WTC11 (cell line): ENCODE results near the gene DCHS2. TPM values are rescaled to one million over a fixed set of nuclear protein-coding genes. Genes with fewer than 3 reads are reported as not detected.

Experiments
- GABPB1 ChIP-seq: sonication (generic); formaldehyde crosslinking; IDR thresholded peaks from 2 replicates; pipeline ENCODE4 v1.8.1; 2023; ENCODE audit warnings: mild to moderate bottlenecking, missing genetic modification reagents
- GRHL2 ChIP-seq: fragments of 250-450 bp; sonication (Bioruptor Pico); IDR thresholded peaks from 2 replicates; pipeline ENCODE4 v1.8.0; 2022; ENCODE audit warnings: mild to moderate bottlenecking, moderate library complexity; ENCODE audit not compliant: insufficient replicate concordance, severe bottlenecking
- GTF2I ChIP-seq: fragments of 250-450 bp; sonication (Bioruptor Pico); conservative IDR thresholded peaks from 2 replicates; pipeline ENCODE4 v1.4.0; 2021; ENCODE audit warnings: mild to moderate bottlenecking
- IRF2 ChIP-seq: sonication (generic); formaldehyde crosslinking; IDR thresholded peaks from 2 replicates; pipeline ENCODE4 v1.8.0; 2022; ENCODE audit warnings: low read depth, missing genetic modification reagents, borderline replicate concordance
- MXD4 ChIP-seq: fragments of 250-450 bp; sonication (Bioruptor Pico); IDR thresholded peaks from 2 replicates; pipeline ENCODE4 v1.8.0; 2021; ENCODE audit warnings: mild to moderate bottlenecking, moderate library complexity, borderline replicate concordance
- NFE2L1 ChIP-seq: sonication (generic); formaldehyde crosslinking; IDR thresholded peaks from 2 replicates; pipeline ENCODE4 v1.8.1; 2023; ENCODE audit warnings: missing genetic modification reagents
- NFYB ChIP-seq: sonication (generic); formaldehyde crosslinking; conservative IDR thresholded peaks from 2 replicates; pipeline ENCODE4 v1.8.0; 2022; ENCODE audit warnings: low read depth, missing genetic modification reagents
- NR2C2 ChIP-seq: sonication (generic); formaldehyde crosslinking; IDR thresholded peaks from 2 replicates; pipeline ENCODE4 v1.8.0; 2022; ENCODE audit warnings: mild to moderate bottlenecking, missing genetic modification reagents
- PRRX2 ChIP-seq: fragments of 250-450 bp; sonication (Bioruptor Pico); IDR thresholded peaks from 2 replicates; pipeline ENCODE4 v1.8.0; 2021; ENCODE audit warnings: mild to moderate bottlenecking
- RORB ChIP-seq: fragments of 250-450 bp; sonication (Bioruptor Pico); IDR thresholded peaks from 2 replicates; pipeline ENCODE4 v1.9.0; 2021; ENCODE audit warnings: mild to moderate bottlenecking
- SP1 ChIP-seq: sonication (generic); formaldehyde crosslinking; conservative IDR thresholded peaks from 2 replicates; pipeline ENCODE4 v1.8.1; 2022; ENCODE audit warnings: missing genetic modification reagents
- TEAD1 ChIP-seq: sonication (generic); formaldehyde crosslinking; IDR thresholded peaks from 2 replicates; pipeline ENCODE4 v1.8.0; 2022; ENCODE audit warnings: mild to moderate bottlenecking, missing genetic modification reagents
- ZBTB21 ChIP-seq: sonication (generic); formaldehyde crosslinking; IDR thresholded peaks from 2 replicates; pipeline ENCODE4 v1.8.1; 2023; ENCODE audit warnings: mild to moderate bottlenecking, missing genetic modification reagents, borderline replicate concordance
- ZNF138 ChIP-seq: sonication (generic); formaldehyde crosslinking; conservative IDR thresholded peaks from 2 replicates; pipeline ENCODE4 v1.8.1; 2022; ENCODE audit warnings: mild to moderate bottlenecking, moderate library complexity, missing genetic modification reagents
- ZNF219 ChIP-seq: sonication (generic); formaldehyde crosslinking; IDR thresholded peaks from 2 replicates; pipeline ENCODE4 v1.8.0; 2023; ENCODE audit warnings: missing genetic modification reagents, mild to moderate bottlenecking, borderline replicate concordance
- ZNF263 ChIP-seq: sonication (generic); formaldehyde crosslinking; IDR thresholded peaks from 2 replicates; pipeline ENCODE4 v1.8.1; 2022; ENCODE audit warnings: low read depth, mild to moderate bottlenecking, moderate library complexity, missing genetic modification reagents
- ZNF317 ChIP-seq: sonication (generic); formaldehyde crosslinking; IDR thresholded peaks from 2 replicates; pipeline ENCODE4 v1.8.1; 2023; ENCODE audit warnings: low read depth, mild to moderate bottlenecking, moderate library complexity, missing genetic modification reagents, borderline replicate concordance
- ZNF396 ChIP-seq: fragments of 250-450 bp; sonication (Bioruptor Pico); IDR thresholded peaks from 2 replicates; pipeline ENCODE4 v1.8.0; 2021; ENCODE audit warnings: mild to moderate bottlenecking, moderate library complexity, borderline replicate concordance
- ZNF416 ChIP-seq: fragments of 250-450 bp; sonication (Bioruptor Pico); IDR thresholded peaks from 2 replicates; pipeline ENCODE4 v1.9.0; 2021; ENCODE audit warnings: mild to moderate bottlenecking, inconsistent platforms
- ZNF423 ChIP-seq: fragments of 250-450 bp; sonication (Bioruptor Pico); IDR thresholded peaks from 2 replicates; pipeline ENCODE4 v2.1.2; 2022; ENCODE audit warnings: mild to moderate bottlenecking, moderate library complexity
- ZNF671 ChIP-seq: fragments of 250-450 bp; sonication (Bioruptor Pico); IDR thresholded peaks from 2 replicates; pipeline ENCODE4 v1.8.0; 2021; ENCODE audit warnings: mild to moderate bottlenecking
- total RNA-seq: library from RNA; stranded (reverse); gene quantifications from 3 replicates; pipeline ENCODE4 v1.2.3, GENCODE V29; 2021
- TF ChIP-seq, protein P1 (sequence below): sonication (generic); formaldehyde crosslinking; IDR thresholded peaks from 2 replicates; pipeline ENCODE4 v1.8.0; 2022; ENCODE audit warnings: mild to moderate bottlenecking, missing genetic modification reagents
- TF ChIP-seq, protein P2 (sequence below): sonication (generic); formaldehyde crosslinking; IDR thresholded peaks from 2 replicates; pipeline ENCODE4 v1.8.0; 2022; ENCODE audit warnings: mild to moderate bottlenecking, missing genetic modification reagents
- TF ChIP-seq, protein P3 (sequence below): sonication (generic); formaldehyde crosslinking; IDR thresholded peaks from 2 replicates; pipeline ENCODE4 v1.8.0; 2022; ENCODE audit warnings: mild to moderate bottlenecking, missing genetic modification reagents
- TF ChIP-seq, protein P4 (sequence below): fragments of 250-450 bp; sonication (Bioruptor Pico); IDR thresholded peaks from 2 replicates; pipeline ENCODE4 v1.9.0; 2021; ENCODE audit warnings: mild to moderate bottlenecking
- TF ChIP-seq, protein P5 (sequence below): fragments of 250-450 bp; sonication (Bioruptor Pico); IDR thresholded peaks from 2 replicates; pipeline ENCODE4 v1.8.0; 2021; ENCODE audit warnings: mild to moderate bottlenecking
- TF ChIP-seq, protein P6 (sequence below): sonication (generic); formaldehyde crosslinking; IDR thresholded peaks from 2 replicates; pipeline ENCODE4 v1.8.1; 2022; ENCODE audit warnings: missing genetic modification reagents, borderline replicate concordance
- TF ChIP-seq, protein P7 (sequence below): sonication (generic); formaldehyde crosslinking; IDR thresholded peaks from 2 replicates; pipeline ENCODE4 v1.8.0; 2023; ENCODE audit warnings: missing genetic modification reagents
- TF ChIP-seq, protein P8 (sequence below): sonication (generic); formaldehyde crosslinking; IDR thresholded peaks from 2 replicates; pipeline ENCODE4 v1.8.1; 2023; ENCODE audit warnings: mild to moderate bottlenecking, missing genetic modification reagents
- TF ChIP-seq, protein P9 (sequence below): sonication (generic); formaldehyde crosslinking; IDR thresholded peaks from 2 replicates; pipeline ENCODE4 v1.8.1; 2023; ENCODE audit warnings: mild to moderate bottlenecking, missing genetic modification reagents, moderate library complexity

The DCHS2 gene
- total RNA-seq, 1 experiment from 2014 or later, result 1.3 TPM

DNA sequence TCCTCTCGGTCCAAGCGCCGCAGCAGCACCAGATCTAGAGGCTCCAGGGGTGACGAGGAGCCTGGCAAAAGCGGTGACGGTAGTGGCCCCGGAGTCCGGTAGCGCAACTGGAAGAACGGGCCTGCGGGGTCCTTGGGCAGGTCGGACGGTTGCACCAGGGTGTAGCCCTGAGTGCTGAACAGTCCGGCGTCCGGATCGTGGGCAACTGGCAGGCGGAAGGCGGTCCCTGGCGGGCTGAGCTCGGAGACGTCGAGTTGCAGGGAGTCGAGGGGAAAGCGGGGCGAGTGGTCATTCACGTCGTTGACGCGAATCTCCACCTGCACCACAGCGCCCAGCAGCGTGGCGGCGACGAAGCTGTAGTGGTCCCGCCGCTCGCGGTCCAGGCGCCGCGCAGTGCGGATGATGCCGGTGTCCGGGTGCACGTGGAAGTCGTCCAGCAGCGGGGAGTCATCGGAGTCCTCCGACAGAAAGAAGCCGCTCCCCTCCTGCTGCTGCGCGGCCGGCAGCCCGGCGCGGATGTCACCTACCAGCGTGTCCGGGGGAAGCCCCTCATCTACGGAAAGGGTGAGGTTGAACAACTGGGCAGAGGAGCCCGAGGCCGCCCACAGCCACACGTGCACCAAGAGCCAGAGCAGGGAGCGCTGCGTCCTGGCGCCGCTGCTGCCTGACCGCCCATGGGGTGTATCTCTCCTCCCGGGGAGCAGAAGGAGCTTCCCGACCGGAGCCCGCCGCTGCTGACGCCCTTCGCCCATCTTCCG lies 837 bp downstream of the DCHS2 start (continued):
- TF ChIP-seq, protein P1, sequence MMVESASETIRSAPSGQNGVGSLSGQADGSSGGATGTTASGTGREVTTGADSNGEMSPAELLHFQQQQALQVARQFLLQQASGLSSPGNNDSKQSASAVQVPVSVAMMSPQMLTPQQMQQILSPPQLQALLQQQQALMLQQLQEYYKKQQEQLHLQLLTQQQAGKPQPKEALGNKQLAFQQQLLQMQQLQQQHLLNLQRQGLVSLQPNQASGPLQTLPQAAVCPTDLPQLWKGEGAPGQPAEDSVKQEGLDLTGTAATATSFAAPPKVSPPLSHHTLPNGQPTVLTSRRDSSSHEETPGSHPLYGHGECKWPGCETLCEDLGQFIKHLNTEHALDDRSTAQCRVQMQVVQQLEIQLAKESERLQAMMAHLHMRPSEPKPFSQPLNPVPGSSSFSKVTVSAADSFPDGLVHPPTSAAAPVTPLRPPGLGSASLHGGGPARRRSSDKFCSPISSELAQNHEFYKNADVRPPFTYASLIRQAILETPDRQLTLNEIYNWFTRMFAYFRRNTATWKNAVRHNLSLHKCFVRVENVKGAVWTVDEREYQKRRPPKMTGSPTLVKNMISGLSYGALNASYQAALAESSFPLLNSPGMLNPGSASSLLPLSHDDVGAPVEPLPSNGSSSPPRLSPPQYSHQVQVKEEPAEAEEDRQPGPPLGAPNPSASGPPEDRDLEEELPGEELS (CRISPR knock-in tag), result peak; percentile 97
- TF ChIP-seq IRF2 (CRISPR knock-in tag), result 0 out of 2 replicates have a peak, but pooled peaks have one; percentile 36
- peak; percentile 74 for TF ChIP-seq ZBTB21 (CRISPR knock-in tag)
- TF ChIP-seq ZNF317 (CRISPR knock-in tag), result peak; percentile 71; the same call in 1 of the 2 replicates
- TF ChIP-seq GTF2I (CRISPR knock-in tag), result no peak
- peak; percentile 96 for TF ChIP-seq NFE2L1 (CRISPR knock-in tag)
- no peak for TF ChIP-seq ZNF423 (CRISPR knock-in tag)
- peak; percentile 96 for TF ChIP-seq ZNF219
- TF ChIP-seq, protein P2, sequence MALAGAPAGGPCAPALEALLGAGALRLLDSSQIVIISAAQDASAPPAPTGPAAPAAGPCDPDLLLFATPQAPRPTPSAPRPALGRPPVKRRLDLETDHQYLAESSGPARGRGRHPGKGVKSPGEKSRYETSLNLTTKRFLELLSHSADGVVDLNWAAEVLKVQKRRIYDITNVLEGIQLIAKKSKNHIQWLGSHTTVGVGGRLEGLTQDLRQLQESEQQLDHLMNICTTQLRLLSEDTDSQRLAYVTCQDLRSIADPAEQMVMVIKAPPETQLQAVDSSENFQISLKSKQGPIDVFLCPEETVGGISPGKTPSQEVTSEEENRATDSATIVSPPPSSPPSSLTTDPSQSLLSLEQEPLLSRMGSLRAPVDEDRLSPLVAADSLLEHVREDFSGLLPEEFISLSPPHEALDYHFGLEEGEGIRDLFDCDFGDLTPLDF (CRISPR knock-in tag), result peak; percentile 94
- peak; percentile 72 for TF ChIP-seq ZNF263 (CRISPR knock-in tag)
- TF ChIP-seq NR2C2 (CRISPR knock-in tag), result peak; percentile 86
- TF ChIP-seq MXD4 (CRISPR knock-in tag), result no peak
- TF ChIP-seq ZNF396, result no peak
- no peak for TF ChIP-seq GRHL2 (CRISPR knock-in tag)
- peak; percentile 98 for TF ChIP-seq TEAD1 (CRISPR knock-in tag)
- peak; percentile 71 for TF ChIP-seq ZNF138 (CRISPR knock-in tag)
- TF ChIP-seq, protein P3, sequence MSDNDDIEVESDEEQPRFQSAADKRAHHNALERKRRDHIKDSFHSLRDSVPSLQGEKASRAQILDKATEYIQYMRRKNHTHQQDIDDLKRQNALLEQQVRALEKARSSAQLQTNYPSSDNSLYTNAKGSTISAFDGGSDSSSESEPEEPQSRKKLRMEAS (CRISPR knock-in tag), result peak; percentile 99
- TF ChIP-seq ZNF416, result no peak
- no peak for TF ChIP-seq PRRX2
- TF ChIP-seq, protein P4, sequence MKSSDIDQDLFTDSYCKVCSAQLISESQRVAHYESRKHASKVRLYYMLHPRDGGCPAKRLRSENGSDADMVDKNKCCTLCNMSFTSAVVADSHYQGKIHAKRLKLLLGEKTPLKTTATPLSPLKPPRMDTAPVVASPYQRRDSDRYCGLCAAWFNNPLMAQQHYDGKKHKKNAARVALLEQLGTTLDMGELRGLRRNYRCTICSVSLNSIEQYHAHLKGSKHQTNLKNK (CRISPR knock-in tag), result no peak
- TF ChIP-seq, protein P5, sequence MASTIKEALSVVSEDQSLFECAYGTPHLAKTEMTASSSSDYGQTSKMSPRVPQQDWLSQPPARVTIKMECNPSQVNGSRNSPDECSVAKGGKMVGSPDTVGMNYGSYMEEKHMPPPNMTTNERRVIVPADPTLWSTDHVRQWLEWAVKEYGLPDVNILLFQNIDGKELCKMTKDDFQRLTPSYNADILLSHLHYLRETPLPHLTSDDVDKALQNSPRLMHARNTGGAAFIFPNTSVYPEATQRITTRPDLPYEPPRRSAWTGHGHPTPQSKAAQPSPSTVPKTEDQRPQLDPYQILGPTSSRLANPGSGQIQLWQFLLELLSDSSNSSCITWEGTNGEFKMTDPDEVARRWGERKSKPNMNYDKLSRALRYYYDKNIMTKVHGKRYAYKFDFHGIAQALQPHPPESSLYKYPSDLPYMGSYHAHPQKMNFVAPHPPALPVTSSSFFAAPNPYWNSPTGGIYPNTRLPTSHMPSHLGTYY, result no peak
- no peak for TF ChIP-seq ZNF671 (CRISPR knock-in tag)
- no peak for TF ChIP-seq RORB
- 0 out of 2 replicates have a peak, but pooled peaks have one; percentile 22 for TF ChIP-seq SP1 (CRISPR knock-in tag)
- peak; percentile 54 for TF ChIP-seq NFYB (CRISPR knock-in tag)
- TF ChIP-seq, protein P6, sequence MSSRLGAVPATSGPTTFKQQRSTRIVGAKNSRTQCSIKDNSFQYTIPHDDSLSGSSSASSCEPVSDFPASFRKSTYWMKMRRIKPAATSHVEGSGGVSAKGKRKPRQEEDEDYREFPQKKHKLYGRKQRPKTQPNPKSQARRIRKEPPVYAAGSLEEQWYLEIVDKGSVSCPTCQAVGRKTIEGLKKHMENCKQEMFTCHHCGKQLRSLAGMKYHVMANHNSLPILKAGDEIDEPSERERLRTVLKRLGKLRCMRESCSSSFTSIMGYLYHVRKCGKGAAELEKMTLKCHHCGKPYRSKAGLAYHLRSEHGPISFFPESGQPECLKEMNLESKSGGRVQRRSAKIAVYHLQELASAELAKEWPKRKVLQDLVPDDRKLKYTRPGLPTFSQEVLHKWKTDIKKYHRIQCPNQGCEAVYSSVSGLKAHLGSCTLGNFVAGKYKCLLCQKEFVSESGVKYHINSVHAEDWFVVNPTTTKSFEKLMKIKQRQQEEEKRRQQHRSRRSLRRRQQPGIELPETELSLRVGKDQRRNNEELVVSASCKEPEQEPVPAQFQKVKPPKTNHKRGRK, result no peak
- TF ChIP-seq, protein P7, sequence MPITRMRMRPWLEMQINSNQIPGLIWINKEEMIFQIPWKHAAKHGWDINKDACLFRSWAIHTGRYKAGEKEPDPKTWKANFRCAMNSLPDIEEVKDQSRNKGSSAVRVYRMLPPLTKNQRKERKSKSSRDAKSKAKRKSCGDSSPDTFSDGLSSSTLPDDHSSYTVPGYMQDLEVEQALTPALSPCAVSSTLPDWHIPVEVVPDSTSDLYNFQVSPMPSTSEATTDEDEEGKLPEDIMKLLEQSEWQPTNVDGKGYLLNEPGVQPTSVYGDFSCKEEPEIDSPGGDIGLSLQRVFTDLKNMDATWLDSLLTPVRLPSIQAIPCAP (CRISPR knock-in tag), result peak; percentile 95
- TF ChIP-seq, protein P8, sequence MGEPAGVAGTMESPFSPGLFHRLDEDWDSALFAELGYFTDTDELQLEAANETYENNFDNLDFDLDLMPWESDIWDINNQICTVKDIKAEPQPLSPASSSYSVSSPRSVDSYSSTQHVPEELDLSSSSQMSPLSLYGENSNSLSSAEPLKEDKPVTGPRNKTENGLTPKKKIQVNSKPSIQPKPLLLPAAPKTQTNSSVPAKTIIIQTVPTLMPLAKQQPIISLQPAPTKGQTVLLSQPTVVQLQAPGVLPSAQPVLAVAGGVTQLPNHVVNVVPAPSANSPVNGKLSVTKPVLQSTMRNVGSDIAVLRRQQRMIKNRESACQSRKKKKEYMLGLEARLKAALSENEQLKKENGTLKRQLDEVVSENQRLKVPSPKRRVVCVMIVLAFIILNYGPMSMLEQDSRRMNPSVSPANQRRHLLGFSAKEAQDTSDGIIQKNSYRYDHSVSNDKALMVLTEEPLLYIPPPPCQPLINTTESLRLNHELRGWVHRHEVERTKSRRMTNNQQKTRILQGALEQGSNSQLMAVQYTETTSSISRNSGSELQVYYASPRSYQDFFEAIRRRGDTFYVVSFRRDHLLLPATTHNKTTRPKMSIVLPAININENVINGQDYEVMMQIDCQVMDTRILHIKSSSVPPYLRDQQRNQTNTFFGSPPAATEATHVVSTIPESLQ (CRISPR knock-in tag), result no peak
- TF ChIP-seq, protein P9, sequence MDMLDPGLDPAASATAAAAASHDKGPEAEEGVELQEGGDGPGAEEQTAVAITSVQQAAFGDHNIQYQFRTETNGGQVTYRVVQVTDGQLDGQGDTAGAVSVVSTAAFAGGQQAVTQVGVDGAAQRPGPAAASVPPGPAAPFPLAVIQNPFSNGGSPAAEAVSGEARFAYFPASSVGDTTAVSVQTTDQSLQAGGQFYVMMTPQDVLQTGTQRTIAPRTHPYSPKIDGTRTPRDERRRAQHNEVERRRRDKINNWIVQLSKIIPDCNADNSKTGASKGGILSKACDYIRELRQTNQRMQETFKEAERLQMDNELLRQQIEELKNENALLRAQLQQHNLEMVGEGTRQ (CRISPR knock-in tag), result no peak; the same call in 1 of the 2 replicates
- TF ChIP-seq GABPB1 (CRISPR knock-in tag), result no peak
